ENCODE data around the gene ZNF493.

GRCh38 chr19:21472507-21472906, 75.6 kb downstream of the ZNF493 start:
- TF ChIP-seq POLR2A (IDR thresholded peaks at IDR 0.05; ENCODE audit: low read depth, low read length) (no peak), POLR2AphosphoS5 (IDR thresholded peaks at IDR 0.05; ENCODE audit: low read depth, low read length) (no peak), TAF1 (IDR thresholded peaks at IDR 0.05; ENCODE audit: borderline replicate concordance, low read depth, low read length) (no peak)
